ENCODE results near the gene GRAMD2B.

GRAMD2B gene

DNA sequence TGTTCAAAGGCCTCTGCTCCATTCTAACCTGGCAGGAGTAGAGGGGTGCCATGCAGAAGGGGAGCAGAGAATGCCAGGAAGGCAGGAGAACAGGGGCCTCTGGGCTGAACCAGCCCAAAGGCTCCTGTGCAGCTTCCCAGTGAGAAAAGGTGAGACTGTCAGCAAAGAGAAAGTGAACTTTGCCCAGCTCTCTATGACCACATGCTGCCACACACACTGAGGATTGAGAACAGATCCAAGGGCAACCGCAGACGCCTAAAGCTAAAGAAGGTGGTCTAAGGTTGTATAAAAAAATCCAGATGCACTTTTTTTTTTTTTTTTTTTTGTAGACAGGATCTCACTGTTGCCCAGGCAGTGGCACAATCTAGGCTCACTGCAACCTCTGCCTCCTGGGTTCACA is 120.5 kb downstream of the GRAMD2B start:
- no peak overlapping the region for H3K27ac Mint-ChIP-seq
- no peaks in the 10 kb centered on the region for H3K9me3 Mint-ChIP-seq
- CTCF ChIA-PET, result interaction anchor here (0.6 to 13.6 kb wide), 7 partner anchors 9 to 206 kb away, joined by 3 to 125 read pairs (median 3); no protein-coding TSS in a partner anchor
- H3K27me3 Mint-ChIP-seq, result peaks cover 3% of the 10 kb centered on the region
- H3K4me1 Mint-ChIP-seq, result no peaks in the 10 kb centered on the region
- H3K4me3 Mint-ChIP-seq, result no peak overlapping the region
- no peaks in the 10 kb centered on the region for H3K36me3 Mint-ChIP-seq
- no peak for DNase-seq

All from activated naive CD4-positive, alpha-beta T cell treated with anti-CD3 and anti-CD28 coated beads, Interleukin-2, amount 10 ng/mL, durations not matched to agents 7 days and 5 days (primary cell).